HG03571 (cell line): Measurements from ENCODE around the gene DCTN3.
"Not testable (repeated sequence)": the region's sequence is repeated elsewhere in the genome, so short reads cannot be mapped to it uniquely, and the experiment has no call there.

Experiments
- ATAC-seq: cut with Tn5 transposase; IDR thresholded peaks from one replicate; pipeline ENCODE4 v1.9.1; 2021; ENCODE audit not compliant: unreplicated experiment

DCTN3 gene

GRCh38 chr9:34647651-34648050 lies 27.4 kb upstream of the DCTN3 start:
- ATAC-seq, result no peak

DNA sequence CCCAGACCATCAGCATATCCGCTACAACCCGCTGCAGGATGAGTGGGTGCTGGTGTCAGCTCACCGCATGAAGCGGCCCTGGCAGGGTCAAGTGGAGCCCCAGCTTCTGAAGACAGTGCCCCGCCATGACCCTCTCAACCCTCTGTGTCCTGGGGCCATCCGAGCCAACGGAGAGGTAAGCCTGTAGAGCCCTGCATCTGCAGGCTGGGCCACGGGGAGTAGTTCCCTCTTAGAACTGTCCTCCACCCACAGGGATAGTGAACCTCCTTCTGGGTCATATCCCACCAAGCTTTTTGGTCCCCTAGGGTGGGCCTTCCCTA lies 26.7 kb upstream of the DCTN3 start:
- no peak for ATAC-seq

GRCh38 chr9:34646211-34647083 lies 26.2 kb upstream of the DCTN3 start, which contains the start of gene GALT:
TSS of gene GALT (plus strand) at chr9:34646675. CDS start at chr9:34646705, 30 bp downstream.
- ATAC-seq, result peak; percentile 84

- no peak for ATAC-seq
Measured at GRCh38 chr9:34644766-34645314, 24.5 kb upstream of the DCTN3 start.

GRCh38 chr9:34642679-34643078 lies 22.4 kb upstream of the DCTN3 start:
- ATAC-seq, result no peak

DNA sequence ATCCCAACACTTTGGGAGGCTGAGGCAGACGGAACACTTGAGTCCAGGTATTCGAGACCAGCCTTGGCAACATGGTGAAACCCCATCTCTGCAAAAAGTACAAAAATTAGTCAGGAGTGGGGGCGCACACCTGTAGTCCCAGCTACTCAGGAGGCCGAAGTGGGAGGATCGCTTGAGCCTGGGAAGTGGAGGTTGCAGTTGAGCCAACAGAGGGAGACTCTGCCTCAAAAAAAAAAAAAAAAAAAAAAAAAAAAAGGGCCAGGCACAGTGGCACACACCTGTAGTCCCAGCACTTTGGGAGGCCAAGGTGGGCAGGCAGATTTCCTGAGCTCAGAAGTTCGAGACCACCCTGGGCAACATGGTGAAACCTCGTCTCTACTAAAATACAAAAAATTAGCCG lies 19.0 kb upstream of the DCTN3 start:
- ATAC-seq, result not testable (repeated sequence)

DNA sequence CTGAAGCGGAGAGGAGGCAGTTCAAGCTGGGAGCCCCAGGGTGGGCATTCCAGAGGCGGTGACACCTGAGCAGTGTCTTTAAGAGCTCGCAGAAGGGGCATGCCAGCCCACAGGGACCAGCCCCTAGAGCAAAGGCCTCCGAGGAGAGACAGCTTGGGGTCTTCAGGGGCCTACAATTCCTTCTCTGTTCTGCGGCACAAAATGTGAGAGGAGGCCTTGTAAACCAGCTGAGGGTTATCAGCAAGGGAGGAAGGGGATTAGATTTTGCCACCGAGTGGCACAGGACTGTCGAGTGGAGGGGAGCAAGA lies 17.8 kb upstream of the DCTN3 start:
- ATAC-seq, result no peak

- peak; percentile 89 for ATAC-seq
Measured at GRCh38 chr9:34637356-34638137, 17.3 kb upstream of the DCTN3 start, which contains the start of gene SIGMAR1. TSS of gene SIGMAR1 (minus strand) at chr9:34637787. CDS start at chr9:34637697, 90 bp downstream.

DNA sequence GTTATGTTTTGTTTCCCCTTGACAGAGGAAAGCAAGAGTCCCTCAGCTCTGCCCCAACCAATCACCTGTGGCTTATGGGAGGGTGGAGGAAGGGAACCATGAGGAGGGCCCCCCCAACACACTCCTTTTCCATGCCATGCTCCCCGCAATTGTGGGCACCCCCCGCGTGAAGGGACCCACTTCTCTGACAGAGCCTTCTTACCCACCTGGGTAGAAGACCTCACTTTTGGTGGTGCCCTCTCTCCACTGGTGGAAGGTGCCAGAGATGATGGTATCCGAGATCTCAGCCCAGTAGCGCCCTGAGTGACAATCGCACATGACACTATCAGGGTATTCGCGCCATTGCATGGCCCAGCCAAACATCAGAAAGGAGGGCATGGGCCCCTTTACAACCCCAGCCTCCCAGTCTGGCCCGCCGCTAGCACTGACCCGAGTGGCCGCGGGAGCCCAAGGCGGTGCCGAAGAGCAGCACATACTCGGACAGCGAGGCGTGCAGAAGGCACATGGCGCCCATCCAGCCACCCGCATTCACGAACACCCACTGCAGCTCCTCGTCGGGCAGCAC lies 16.6 kb upstream of the DCTN3 start:
- ATAC-seq, result no peak

DNA sequence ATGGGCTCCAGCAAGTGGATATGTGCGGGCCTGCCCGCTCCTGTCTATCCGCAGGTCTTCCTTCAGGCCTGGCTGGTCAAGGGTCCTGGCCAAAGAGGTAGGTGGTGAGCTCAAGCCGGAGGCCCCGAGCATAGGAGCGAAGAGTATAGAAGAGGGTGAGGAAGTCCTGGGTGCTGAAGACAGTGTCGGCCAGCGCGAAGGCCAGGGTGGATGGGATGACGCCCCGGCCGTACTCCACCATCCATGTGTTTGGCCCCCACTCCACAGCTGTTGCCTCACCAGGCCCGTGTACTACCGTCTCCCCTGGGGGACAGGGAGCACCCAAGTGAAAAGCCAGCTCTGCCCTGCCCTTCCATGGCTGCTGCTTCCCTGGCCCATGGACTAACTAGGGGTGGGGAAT lies 15.3 kb upstream of the DCTN3 start:
- ATAC-seq, result no peak

- no peak for ATAC-seq
Measured at GRCh38 chr9:34634551-34635248, 14.4 kb upstream of the DCTN3 start.

- no peak for ATAC-seq
Measured at GRCh38 chr9:34633851-34634550, 13.7 kb upstream of the DCTN3 start.

GRCh38 chr9:34633166-34633565 lies 12.9 kb upstream of the DCTN3 start:
- ATAC-seq, result no peak

GRCh38 chr9:34630402-34631154 lies 10.3 kb upstream of the DCTN3 start:
- ATAC-seq, result no peak

DNA sequence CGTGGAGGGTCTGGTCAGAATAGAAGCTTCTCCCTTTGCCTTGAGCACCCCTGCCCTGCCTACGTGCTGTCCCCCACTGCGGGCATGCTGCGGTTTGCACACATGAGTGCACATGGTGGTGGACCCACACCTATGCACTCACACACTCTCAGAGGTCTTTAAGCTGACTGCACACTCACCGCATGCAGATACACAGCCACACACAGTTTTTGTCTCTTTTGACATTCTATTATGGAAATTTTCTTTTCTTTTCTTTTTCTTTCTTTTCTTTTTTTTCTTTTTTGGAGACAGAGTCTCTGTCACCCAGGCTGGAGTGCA lies 9.2 kb upstream of the DCTN3 start:
- no peak for ATAC-seq

- ATAC-seq, result no peak
Measured at GRCh38 chr9:34628656-34629490, 8.6 kb upstream of the DCTN3 start, which contains the start of gene ARID3C. TSS of gene ARID3C (minus strand) at chr9:34629066. CDS start at chr9:34628014, 1,052 bp downstream.

DNA sequence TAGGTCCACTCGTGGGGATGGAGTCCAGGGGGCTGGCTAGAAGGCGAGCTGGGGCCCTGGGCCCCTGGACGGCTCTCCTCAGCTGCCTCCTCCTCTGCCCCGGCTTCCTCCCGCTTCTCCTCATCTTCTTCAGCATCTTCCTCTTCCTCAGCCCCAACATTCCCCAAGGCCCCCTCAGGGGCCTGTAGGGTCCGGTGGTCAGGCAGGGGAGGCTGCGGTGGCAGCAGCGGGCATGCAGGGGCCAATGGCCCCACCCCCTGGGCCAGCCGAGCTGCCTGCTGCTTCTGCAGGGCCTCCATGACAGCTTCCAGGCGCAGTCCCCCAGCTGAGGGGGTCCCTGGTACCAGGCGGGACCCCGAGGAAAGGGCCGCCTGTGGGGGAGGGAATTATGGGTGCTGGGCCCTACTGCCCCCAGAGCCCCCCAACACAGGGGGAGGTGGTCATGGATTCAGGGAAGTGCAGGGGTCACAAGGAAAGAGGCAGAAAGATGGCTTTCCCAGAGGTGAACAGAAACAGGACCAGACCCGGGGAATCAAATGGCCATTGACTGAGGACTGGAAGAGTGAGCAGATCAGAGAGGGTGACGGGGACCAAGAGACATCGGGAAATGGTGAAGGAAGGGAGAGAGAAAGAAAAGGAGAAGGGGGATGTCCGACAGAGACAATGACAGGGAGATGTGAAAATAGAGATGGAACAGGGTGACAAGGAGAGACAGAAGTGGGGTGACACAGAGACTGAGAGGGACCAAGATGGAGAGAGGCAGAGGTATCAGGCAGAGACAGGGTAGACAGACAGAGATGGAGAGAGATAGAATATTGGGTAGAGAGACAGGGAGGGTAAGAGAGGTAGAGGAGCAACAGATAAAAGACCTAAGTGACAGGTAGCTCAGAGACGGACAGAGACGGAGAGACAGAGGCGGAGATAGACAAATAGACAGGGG lies 7.7 kb upstream of the DCTN3 start:
- no peak for ATAC-seq

DNA sequence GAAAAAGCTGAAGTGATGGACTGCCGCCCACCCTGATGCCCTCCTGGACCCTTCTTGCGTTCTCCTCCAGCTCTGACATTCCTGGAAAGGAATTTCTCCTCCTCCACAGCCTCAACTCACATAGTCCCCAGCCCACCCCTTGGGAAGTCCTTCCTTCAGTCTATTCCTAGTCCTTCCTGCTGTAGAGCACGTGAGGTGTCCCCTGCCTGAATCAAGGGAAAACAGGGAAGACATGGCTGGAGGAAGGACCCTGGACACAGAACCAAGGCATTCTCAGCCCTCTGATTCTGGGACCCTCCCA lies 4.8 kb upstream of the DCTN3 start:
- no peak for ATAC-seq
